ENCODE data around the gene CHN2. TPM values are rescaled to one million over a fixed set of nuclear protein-coding genes. Genes with fewer than 3 reads are reported as not detected.

The CHN2 gene
- total RNA-seq (2022) (16.5 and 18.8 TPM in 2 replicates), Bru-seq, nascent RNA (percentile 50 among the genes with signal in this experiment), BruChase-seq, experiment 1, labeled RNA remaining after a 2-hour chase (percentile 60 among the genes with signal in this experiment), BruChase-seq, experiment 2, labeled RNA remaining after a 6-hour chase (percentile 56 among the genes with signal in this experiment)
- long read RNA-seq, transcript CHN2-201 (13 exons, 3,530 nt): major isoform, 12 of 23 reads
- long read RNA-seq, partial matches to known transcripts: 1 of 23 reads
- long read RNA-seq, other reads (novel, unspliced or antisense): 7 of 23 reads

DNA sequence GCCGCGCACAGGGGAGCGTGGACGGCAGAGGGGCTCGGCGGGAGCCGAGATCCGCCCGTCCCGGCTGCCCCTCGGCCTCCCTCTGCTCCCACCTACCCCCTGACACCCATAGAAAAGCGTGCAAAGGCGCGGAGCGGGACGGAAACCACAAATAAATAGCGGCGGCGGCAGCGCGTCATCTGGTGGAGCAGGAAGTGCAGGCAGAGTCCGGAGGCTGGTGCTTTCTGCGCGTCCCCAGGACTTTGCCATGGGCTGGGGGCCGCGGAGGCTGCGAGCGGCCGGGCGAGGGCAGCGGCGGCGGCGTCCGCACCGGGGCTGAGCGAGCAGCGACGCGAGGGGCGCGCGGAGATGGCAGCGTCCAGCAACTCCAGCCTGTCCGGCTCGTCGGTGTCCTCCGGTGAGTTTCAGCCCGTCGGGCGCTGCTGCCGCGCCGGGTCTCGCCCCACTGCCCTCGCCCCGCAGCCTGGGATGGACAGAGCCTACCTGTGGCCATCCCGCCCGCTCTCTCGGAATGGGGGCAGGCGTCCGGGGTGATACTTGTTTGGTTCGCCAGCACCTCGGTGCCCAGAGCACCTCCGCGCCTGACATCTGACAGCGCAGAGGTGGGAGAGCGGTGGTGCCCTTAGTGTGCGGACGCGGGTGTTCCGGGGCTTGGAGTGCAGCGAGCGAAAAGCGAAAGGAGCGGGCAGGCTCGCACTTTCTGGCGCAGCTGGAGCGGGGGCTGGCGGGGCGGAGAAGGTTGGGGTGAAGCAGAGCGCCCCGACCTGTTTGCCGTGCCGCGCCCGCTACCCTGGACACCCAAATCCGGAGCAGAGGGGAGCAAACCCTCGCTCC is at the start of gene CHN2:
Gene CHN2 (plus strand): TSS at position 182 of the 834 bp plus-strand sequence.
- Mint-ChIP-seq H3K9me3 (ENCODE audit: unreplicated experiment) (no peaks in the 10 kb centered on the region), H3K27ac (ENCODE audit: unreplicated experiment) (peak within 1 kb of the TSS; percentile 1), H3K36me3 (ENCODE audit: insufficient read depth, unreplicated experiment) (no peaks in the 10 kb centered on the region), H3K4me1 (ENCODE audit: low read depth, unreplicated experiment) (peaks cover 25% of the 10 kb centered on the region), H3K4me3 (ENCODE audit: unreplicated experiment) (peak within 1 kb of the TSS; percentile 72), H3K27me3 (ENCODE audit: insufficient read depth, unreplicated experiment) (no peaks in the 10 kb centered on the region)
- TF ChIP-seq, protein P1, sequence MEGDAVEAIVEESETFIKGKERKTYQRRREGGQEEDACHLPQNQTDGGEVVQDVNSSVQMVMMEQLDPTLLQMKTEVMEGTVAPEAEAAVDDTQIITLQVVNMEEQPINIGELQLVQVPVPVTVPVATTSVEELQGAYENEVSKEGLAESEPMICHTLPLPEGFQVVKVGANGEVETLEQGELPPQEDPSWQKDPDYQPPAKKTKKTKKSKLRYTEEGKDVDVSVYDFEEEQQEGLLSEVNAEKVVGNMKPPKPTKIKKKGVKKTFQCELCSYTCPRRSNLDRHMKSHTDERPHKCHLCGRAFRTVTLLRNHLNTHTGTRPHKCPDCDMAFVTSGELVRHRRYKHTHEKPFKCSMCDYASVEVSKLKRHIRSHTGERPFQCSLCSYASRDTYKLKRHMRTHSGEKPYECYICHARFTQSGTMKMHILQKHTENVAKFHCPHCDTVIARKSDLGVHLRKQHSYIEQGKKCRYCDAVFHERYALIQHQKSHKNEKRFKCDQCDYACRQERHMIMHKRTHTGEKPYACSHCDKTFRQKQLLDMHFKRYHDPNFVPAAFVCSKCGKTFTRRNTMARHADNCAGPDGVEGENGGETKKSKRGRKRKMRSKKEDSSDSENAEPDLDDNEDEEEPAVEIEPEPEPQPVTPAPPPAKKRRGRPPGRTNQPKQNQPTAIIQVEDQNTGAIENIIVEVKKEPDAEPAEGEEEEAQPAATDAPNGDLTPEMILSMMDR (IDR thresholded peaks at IDR 0.05; ENCODE audit: insufficient read depth in 1 of 2, low read depth in 1 of 2, low read length in 1 of 2, severe bottlenecking in 1 of 2, unreplicated experiment in 1 of 2): no peak
- peak; percentile 74 to 75 for DNase-seq
- no peaks in the 10 kb centered on the region for H3K9me3 ChIP-seq
- CTCF ChIA-PET: interaction anchor here (0.7 to 1.5 kb wide), 3 partner anchors 142 to 214 kb away, joined by 3 to 4 read pairs (median 4); no protein-coding TSS in a partner anchor
- intact Hi-C loops (cut with micrococcal nuclease; ENCODE audit: unreplicated experiment): loop anchor here (1.0 kb wide), 1 partner anchor 111 kb away; no protein-coding TSS in a partner anchor
- POLR2A ChIA-PET: no interaction called here
- H3K4me1 ChIP-seq: peaks cover 32% of the 10 kb centered on the region
- BruUV-seq (replicated peaks): no TSS peak
- no peaks in the 10 kb centered on the region for H3K27me3 ChIP-seq (replicated peaks; ENCODE audit: control insufficient read depth, insufficient read depth, low read length)
- H3K36me3 ChIP-seq (ENCODE audit: control insufficient read depth, insufficient read depth, low read length): no peaks in the 10 kb centered on the region
- H3K4me3 ChIP-seq (ENCODE audit: low read depth, low read length): peak within 1 kb of the TSS; percentile 91

DNA sequence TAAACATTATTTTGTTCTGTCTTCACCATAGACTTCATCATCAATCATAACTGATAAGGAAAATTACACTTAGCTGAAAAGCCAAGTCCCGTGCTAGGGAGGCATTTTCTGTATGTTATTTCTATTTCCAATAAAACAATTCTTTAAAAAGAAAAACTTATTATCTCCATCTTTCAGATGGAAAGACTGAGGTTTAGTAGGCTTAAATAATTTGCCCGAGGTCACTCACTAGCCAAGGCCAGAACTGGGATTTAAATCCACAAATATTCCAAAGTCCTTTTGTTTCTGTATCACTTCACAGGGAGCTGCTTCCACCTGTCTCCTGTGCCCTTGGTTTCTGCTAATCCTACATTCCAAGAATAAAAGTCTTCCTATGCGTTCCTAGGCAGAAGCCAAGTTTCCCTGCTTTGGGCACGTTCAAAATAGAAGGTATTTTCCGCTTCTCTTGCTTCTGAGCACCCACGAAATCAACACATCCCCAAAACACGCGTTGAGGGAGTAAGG is 49.0 kb upstream of the CHN2 start:
- Mint-ChIP-seq H3K27me3 (ENCODE audit: insufficient read depth, unreplicated experiment) (no peaks in the 10 kb centered on the region), H3K36me3 (ENCODE audit: insufficient read depth, unreplicated experiment) (peaks cover 11% of the 10 kb centered on the region), H3K9me3 (ENCODE audit: unreplicated experiment) (no peaks in the 10 kb centered on the region), H3K4me1 (ENCODE audit: low read depth, unreplicated experiment) (peaks cover 24% of the 10 kb centered on the region), H3K4me3 (ENCODE audit: unreplicated experiment) (peak overlapping the region; percentile 98), H3K27ac (ENCODE audit: unreplicated experiment) (peak overlapping the region; percentile 91)
- ChIA-PET CTCF (interaction anchor here (0.9 kb wide), 2 partner anchors 39 to 224 kb away, joined by 3 read pairs; no protein-coding TSS in a partner anchor), POLR2A (interaction anchor here (0.6 to 0.8 kb wide), 2 partner anchors 18 to 46 kb away, joined by 3 to 4 read pairs; no protein-coding TSS in a partner anchor)
- Histone ChIP-seq H3K4me3 (ENCODE audit: low read depth, low read length) (peak overlapping the region; percentile 54), H3K36me3 (ENCODE audit: control insufficient read depth, insufficient read depth, low read length) (no peaks in the 10 kb centered on the region), H3K4me1 (peaks cover 32% of the 10 kb centered on the region), H3K27me3 (replicated peaks; ENCODE audit: control insufficient read depth, insufficient read depth, low read length) (no peaks in the 10 kb centered on the region), H3K9me3 (no peaks in the 10 kb centered on the region)
- intact Hi-C loops (cut with micrococcal nuclease; ENCODE audit: unreplicated experiment): loop anchor here (1.0 to 2.0 kb wide), 3 partner anchors 15 to 43 kb away; no protein-coding TSS in a partner anchor
- peak in 1 of 2 experiments; percentile 5 for DNase-seq
- BruUV-seq (replicated peaks): no TSS peak
- TF ChIP-seq, protein P1 (IDR thresholded peaks at IDR 0.05; ENCODE audit: insufficient read depth in 1 of 2, low read depth in 1 of 2, low read length in 1 of 2, severe bottlenecking in 1 of 2, unreplicated experiment in 1 of 2): no peak

Measured in Caco-2 (cell line).